Stimulated activated CD4-positive, alpha-beta T cell treated with anti-CD3 and anti-CD28 coated beads, Interleukin-1b, Interleukin-23, amount 100 ng/mL, for 24 hours (primary cell): ENCODE measurements around the gene OR52E1.
"Not testable (repeated sequence)": the region's sequence is repeated elsewhere in the genome, so short reads cannot be mapped to it uniquely, and the experiment has no call there.

Experiments used
- DNase-seq, 4 experiments: peaks; one replicate each; pipeline ENCODE4 v3.0.0-alpha.2; 2020; ENCODE audit warnings: low read depth in 4 of 4, low spot score in 1 of 4

Gene OR52E1

DNA sequence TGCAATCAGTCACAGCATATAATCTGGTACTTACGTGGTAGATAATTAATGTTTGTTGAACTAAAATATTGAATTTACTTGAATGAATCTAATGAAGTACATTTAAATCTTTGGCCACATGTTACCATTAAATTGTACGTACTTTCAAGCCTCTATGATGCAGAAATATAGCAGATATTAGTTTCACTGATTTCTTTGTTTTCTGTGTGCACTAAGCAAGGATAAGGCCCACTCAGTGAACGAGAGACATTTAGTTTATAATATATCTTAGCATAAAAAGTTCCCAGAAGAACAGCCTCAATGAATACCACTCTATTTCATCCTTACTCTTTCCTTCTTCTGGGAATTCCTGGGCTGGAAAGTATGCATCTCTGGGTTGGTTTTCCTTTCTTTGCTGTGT, at the start of gene OR52E1:
OR52E1 (plus strand) TSS at position 301 of the 400 bp plus-strand sequence.
- DNase-seq, result no peak

- no peak for DNase-seq
Measured at GRCh38 chr11:5021996-5022395, 47.4 kb upstream of the OR52E1 start.

- no peak for DNase-seq
Measured at GRCh38 chr11:5036669-5037068, 32.7 kb upstream of the OR52E1 start.

GRCh38 chr11:5037926-5038325, 31.4 kb upstream of the OR52E1 start:
- no peak for DNase-seq

DNA sequence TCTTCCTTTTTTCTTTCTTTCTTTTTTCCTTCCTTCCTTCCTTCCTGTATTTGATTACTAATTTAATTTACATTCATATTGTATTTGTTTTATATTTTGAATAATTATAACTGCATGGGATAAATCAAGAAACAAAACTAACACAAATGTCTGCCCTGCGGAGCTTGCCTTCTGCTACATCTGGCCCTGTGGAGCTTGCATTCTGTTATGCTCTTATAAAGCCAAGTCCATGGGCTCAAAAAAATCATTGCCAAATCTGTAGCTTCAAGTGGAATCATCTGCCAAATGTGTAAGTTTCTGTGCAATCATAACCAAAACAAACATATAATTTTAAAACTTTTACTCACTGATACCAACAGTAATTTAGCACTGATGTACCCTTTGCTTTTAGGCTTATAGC, 31.0 kb upstream of the OR52E1 start:
- DNase-seq, result no peak

GRCh38 chr11:5040876-5041275, 28.5 kb upstream of the OR52E1 start:
- DNase-seq, result no peak

GRCh38 chr11:5042091-5042490, 27.3 kb upstream of the OR52E1 start:
- DNase-seq, result no peak

DNA sequence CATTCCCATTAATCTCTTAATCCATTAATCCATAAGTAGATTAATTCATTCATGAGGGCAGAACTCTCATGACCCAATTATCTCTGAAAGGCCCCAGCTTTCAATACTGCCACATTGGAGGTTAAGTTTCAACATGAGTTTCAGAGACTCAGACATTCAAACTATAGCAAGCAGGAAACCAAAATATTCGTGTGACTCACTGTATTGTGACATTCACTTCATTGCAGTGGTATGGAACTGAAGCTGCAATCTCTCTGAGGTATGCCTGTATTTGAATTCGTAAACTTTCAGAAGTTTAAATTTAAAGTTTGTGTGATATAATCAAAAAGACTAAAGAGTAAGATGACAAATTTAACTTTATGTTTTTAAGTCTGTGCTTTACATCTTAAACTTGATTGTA, 26.0 kb upstream of the OR52E1 start:
- no peak for DNase-seq

DNA sequence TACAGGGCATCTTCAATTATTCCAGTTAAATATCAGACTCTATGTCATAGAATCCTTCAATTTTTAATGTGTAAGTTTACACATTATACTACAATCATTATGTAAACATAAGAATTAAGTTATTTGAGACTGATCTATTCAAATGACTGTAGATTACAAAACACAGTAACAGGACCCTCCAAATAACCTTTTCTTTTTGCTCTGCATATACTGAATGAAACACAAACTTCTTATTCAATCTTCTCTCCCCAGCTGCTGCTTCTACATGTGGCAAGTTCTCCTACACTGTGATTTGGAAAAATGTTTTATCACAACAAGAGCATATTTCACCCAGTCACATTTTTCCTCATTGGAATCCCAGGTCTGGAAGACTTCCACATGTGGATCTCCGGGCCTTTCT, 23.1 kb upstream of the OR52E1 start, which contains the start of gene OR52J3:
OR52J3 (plus strand) TSS at position 301 of the 400 bp plus-strand sequence; CDS start at position 301, 0 bp downstream.
- DNase-seq, result no peak

DNA sequence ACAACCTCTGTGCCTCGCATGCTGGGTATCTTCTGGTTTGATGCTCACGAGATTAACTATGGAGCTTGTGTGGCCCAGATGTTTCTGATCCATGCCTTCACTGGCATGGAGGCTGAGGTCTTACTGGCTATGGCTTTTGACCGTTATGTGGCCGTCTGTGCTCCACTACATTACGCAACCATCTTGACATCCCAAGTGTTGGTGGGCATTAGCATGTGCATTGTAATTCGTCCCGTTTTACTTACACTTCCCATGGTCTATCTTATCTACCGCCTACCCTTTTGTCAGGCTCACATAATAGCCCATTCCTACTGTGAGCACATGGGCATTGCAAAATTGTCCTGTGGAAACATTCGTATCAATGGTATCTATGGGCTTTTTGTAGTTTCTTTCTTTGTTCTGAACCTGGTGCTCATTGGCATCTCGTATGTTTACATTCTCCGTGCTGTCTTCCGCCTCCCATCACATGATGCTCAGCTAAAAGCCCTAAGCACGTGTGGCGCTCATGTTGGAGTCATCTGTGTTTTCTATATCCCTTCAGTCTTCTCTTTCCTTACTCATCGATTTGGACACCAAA, 22.5 kb upstream of the OR52E1 start:
- DNase-seq, result no peak

DNA sequence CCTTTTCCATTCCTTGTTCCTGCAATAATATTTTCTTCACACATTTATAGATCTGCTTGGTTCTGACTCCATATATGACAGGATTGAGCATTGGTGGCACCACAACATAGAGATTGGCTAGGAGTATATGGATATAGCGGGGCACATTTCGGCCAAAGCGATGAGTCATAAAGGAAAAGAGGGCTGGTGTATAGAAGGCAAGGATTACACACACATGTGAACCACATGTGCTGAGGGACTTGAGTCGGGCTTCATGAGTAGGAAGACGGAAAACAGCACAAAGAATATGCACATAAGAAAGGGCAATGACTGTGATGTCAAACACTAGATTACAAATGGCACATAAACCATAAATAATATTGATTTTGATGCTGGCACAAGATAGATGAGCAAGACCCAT, 10.7 kb upstream of the OR52E1 start:
- not testable (repeated sequence) for DNase-seq

DNA sequence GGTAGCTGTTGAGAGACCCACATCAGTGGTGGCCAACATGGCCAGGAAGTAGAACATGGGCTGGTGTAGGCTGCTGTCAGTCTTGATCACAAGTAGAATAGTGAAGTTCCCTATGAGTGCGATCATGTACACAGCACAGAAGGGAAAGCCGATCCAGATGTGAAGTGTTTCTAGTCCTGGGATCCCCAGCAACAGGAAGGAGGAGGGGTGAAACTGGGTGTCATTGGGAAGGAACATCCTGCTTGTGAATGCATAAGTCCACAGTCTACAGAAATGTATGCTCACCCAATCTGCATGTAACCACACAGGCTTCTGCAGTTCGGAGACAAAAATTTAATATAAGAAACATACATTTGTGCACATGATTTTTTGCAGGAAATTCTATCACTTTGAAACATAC, 10.0 kb upstream of the OR52E1 start, which contains the start of gene OR52E2:
OR52E2 (minus strand) TSS at position 237 of the 400 bp plus-strand sequence; CDS start at position 237, 0 bp downstream.
- DNase-seq, result no peak

DNA sequence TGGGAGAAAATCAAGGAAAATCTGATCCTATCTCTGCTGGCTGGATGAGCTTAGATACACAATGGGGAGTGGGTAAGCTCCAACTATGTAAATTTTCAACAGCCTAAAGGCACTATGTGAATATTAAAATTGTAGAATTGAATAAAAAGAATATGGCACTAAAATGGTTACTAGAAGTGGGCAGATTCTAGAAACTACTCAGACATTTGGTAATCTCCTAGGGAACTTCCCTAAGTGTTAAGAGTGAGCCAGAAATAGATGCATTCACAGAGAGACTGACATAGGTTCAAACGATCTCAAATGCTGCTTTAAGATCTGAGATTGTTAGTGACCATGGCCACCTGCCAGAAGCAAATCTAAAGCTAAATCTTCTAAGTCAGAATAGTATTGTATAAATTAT, 4.3 kb upstream of the OR52E1 start:
- DNase-seq, result no peak

DNA sequence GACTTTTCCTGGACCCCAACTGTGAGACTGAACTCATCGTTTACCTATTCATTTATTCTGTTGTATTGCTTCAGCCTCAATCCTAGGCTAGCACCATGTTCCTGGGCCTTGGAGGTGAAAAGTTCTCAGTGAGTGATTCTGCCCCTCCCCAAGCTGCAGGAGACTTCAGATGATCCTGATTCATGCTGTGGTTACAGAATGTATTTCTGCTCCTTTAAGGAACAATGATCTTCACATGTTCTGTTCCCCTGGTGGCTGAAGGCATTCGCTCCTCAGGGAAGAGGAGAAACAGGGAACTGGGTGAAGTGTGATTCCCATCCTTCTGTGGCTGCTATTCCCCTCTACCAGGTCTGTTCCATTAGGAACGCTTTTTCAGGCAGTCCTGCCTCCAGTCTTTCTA, 2.4 kb downstream of the OR52E1 start:
- no peak for DNase-seq

DNA sequence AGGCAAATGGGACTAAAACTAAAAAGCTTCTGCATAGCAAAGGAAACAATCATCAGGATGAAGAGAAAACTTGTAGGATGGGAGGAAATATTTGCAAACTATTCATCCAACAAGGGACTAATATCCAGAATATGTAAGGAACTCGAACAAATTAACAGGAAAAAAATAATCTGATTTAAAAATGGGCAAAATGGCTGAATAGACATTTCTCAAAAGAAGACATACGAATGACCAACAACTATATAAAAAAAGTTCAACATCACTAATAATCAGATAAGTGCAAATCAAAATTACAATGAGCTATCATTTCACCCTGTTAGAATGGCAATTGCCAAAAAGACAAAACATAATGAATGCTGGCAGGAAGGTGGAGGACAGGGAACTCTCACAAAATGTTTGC, 12.0 kb downstream of the OR52E1 start:
- no peak for DNase-seq

GRCh38 chr11:5083602-5084001, 14.2 kb downstream of the OR52E1 start:
- no peak for DNase-seq

DNA sequence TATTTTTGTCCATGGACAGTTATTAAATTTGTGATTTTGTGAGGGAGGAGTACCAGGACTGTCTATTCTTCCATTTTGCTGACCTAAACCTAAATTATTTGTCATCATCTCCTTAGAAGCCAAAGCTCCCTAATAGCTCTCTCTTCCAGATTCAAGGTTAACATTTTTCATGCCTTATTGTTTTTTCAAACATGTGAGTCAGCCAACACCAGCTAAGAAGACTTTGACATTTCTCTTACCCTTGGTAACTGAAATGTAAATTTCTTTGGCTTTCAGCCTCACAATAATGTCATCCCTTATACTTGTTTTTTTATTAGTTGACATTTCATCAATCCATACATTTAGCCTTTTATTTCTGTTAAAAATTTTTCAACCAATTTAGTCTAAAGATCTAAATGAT, 19.2 kb downstream of the OR52E1 start:
- DNase-seq, result no peak

GRCh38 chr11:5090668-5091067, 21.3 kb downstream of the OR52E1 start:
- DNase-seq, result no peak

GRCh38 chr11:5092821-5093585, 23.6 kb downstream of the OR52E1 start:
- DNase-seq, result no peak

DNA sequence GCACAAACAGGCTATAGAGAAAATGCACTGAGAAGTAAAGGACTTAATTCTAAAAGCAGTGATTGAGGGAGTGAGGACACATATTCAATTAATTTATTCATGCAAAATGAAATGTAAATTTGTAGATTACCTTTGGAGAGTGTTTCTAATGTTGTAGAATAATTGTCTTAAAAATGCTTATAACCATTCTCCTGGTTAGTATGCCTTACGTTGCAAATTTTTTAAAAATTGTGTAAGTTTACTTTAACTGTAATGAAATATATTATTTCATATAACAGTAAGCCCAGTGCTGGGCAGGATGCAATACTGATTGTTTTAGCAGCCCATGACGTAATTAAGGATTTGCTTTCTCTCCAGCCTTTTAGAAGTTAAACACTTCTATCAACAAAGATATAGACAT, 26.6 kb downstream of the OR52E1 start:
- no peak for DNase-seq

- no peak for DNase-seq
Measured at GRCh38 chr11:5102246-5102645, 32.9 kb downstream of the OR52E1 start.

DNA sequence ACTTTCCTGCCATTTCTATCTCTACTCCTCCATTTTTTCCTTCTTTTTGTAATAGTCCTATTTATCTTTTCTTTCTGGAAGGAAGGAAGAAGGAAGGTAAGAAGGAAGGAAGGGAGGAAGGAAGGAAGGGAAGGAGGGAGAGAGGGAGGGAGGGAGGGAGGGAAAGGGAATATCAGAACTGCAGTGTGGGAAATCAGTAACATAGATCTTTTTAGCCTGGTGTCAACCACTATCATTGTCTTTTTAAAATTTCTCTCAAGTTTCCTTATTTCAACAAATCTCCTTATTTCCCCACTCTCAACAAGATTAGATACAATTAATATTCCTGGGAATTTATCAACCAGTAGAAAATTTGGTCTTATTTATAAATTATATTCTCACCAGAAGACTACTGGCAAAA, 33.7 kb downstream of the OR52E1 start:
- DNase-seq, result no peak

GRCh38 chr11:5107285-5107684, 37.9 kb downstream of the OR52E1 start:
- DNase-seq, result no peak
